Fibroblast of lung (primary cell): ENCODE results near the gene MT1H. TPM values are rescaled to one million over a fixed set of nuclear protein-coding genes. Genes with fewer than 3 reads are reported as not detected.
A peak's percentile ranks its signal among the peaks of the same experiment; 100 is the strongest.

Source experiments
- DNase-seq, 2 donors: peaks; one replicate each; pipeline versions ENCODE4 v3.0.0 to v3.0.0-alpha.2; 2010; ENCODE audit warnings: low read depth in 2 of 2
- H2AFZ ChIP-seq: 2 replicates; pipeline ENCODE4 v1.5.1; 2012; ENCODE audit warnings: low read length, control low read depth, inconsistent platforms
- H3K27ac ChIP-seq: 2 replicates; pipeline ENCODE4 v1.5.1; 2011; ENCODE audit warnings: low read length, control low read depth; ENCODE audit not compliant: insufficient read depth
- H3K27me3 ChIP-seq: 2 replicates; pipeline ENCODE4 v1.5.1; 2011; ENCODE audit warnings: mild to moderate bottlenecking, low read length; ENCODE audit not compliant: control insufficient read depth, insufficient read depth
- H3K36me3 ChIP-seq: 2 replicates; pipeline ENCODE4 v1.5.1; 2011; ENCODE audit warnings: low read length; ENCODE audit not compliant: control insufficient read depth, insufficient read depth
- H3K4me1 ChIP-seq: 2 replicates; pipeline ENCODE4 v1.5.1; 2011; ENCODE audit warnings: low read length; ENCODE audit not compliant: control insufficient read depth, insufficient read depth; ENCODE audit errors: extremely low read depth
- H3K4me2 ChIP-seq: 2 replicates; pipeline ENCODE4 v1.5.1; 2011; ENCODE audit warnings: low read length, control low read depth; ENCODE audit not compliant: insufficient read depth; ENCODE audit errors: extremely low read depth
- H3K4me3 ChIP-seq, 4 experiments: fragments of 200-600 bp in 1 of 4; sonication (generic) in 1 of 4; replicated peaks in 1 of 4; 2 replicates each; pipeline ENCODE4 v1.5.1; 2011 to 2016; ENCODE audit warnings: low read length in 4 of 4, low read depth in 3 of 4, mild to moderate bottlenecking in 3 of 4, control low read depth in 2 of 4, inconsistent platforms in 1 of 4, mixed read lengths in 1 of 4; ENCODE audit not compliant: insufficient read depth in 1 of 4; ENCODE audit errors: control extremely low read depth in 1 of 4
- H3K79me2 ChIP-seq: 2 replicates; pipeline ENCODE4 v1.5.1; 2012; ENCODE audit warnings: mild to moderate bottlenecking, low read length, inconsistent platforms; ENCODE audit not compliant: control insufficient read depth, insufficient read depth
- H3K9ac ChIP-seq: 2 replicates; pipeline ENCODE4 v1.5.1; 2011; ENCODE audit warnings: mild to moderate bottlenecking, low read length, control low read depth; ENCODE audit not compliant: insufficient read depth
- H3K9me3 ChIP-seq: 2 replicates; pipeline ENCODE4 v1.5.1; 2012; ENCODE audit warnings: low read depth, low read length; ENCODE audit not compliant: control insufficient read depth, insufficient read depth
- H4K20me1 ChIP-seq: 2 replicates; pipeline ENCODE4 v1.5.1; 2011; ENCODE audit warnings: low read length; ENCODE audit not compliant: control insufficient read depth, insufficient read depth; ENCODE audit errors: extremely low read depth
- EZH2 ChIP-seq: IDR thresholded peaks from 2 replicates; pipeline ENCODE4 v1.5.1; 2012; ENCODE audit warnings: low read length, control low read depth, mild to moderate bottlenecking; ENCODE audit errors: missing control alignments
- polyA plus RNA-seq, 2 donors: library from polyadenylated mRNA; depleted of rRNA in 1 of 2; stranded (reverse) in 1 of 2; unstranded in 1 of 2; fragments of >200 nt; gene quantifications; 2 replicates each; pipeline ENCODE4 v1.2.1, GENCODE V29; 2011 to 2012; ENCODE audit warnings: missing spikeins in 1 of 2
- total RNA-seq: library from RNA; depleted of rRNA; stranded (reverse); fragments of >200 nt; gene quantifications from 2 replicates; pipeline ENCODE4 v1.2.1, GENCODE V29; 2014
- TF ChIP-seq, protein P1 (sequence below), 2 donors: IDR thresholded peaks in 1 of 2; conservative IDR thresholded peaks in 1 of 2; 1 replicate in 1 of 2; 2 replicates in 1 of 2; pipeline ENCODE4 v1.5.1; 2011 to 2012; ENCODE audit warnings: low read length in 2 of 2, control low read depth in 1 of 2, inconsistent platforms in 1 of 2, low read depth in 1 of 2, mild to moderate bottlenecking in 1 of 2

The MT1H gene
- total and polyA plus RNA-seq, 2 donors (not counting 1 experiment from before 2014, with no cell fraction given): not detected

DNA sequence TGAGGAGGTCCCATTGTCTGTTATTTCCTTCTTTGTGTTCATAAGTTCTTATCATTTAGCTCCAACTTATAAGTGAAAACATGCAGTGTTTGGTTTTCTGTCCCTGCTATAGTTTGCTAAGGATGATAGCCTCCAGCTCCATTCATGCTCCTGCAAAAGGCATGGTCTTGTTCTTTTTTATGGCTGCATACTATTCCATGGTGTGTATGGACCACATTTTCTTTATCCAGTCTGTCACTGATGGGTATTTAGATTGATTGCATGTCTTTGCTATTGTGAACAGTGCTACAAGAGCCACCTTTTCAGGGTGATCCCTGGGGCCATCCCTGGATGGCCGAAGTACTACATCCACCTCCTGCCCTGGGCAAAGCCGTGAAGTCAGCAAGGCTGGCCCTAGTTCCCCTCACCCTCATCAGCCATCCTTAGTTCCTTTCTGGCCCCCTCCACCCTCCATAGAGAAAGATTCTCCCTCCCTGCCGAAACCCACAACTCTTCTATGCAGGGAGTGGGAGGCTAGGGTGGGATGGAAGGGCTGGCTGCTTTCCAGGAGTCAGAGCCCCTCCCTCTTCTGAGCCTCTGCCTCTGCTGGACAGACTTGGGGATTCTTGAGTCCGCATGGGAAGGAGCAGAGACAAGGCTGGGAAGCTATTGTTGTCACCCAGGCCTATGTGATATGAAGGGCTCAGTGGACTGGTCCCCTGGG lies 21.0 kb downstream of the MT1H start:
- DNase-seq: no peak
- Histone ChIP-seq H2AFZ (no peak overlapping the region), H3K4me3 (no peak overlapping the region), H3K27me3 (no peaks in the 10 kb centered on the region), H3K9me3 (no peaks in the 10 kb centered on the region), H3K27ac (no peak overlapping the region), H3K79me2 (no peaks in the 10 kb centered on the region), H3K36me3 (no peaks in the 10 kb centered on the region), H3K4me2 (no peak overlapping the region), H3K9ac (no peak overlapping the region), H4K20me1 (no peaks in the 10 kb centered on the region), H3K4me1 (no peaks in the 10 kb centered on the region)
- TF ChIP-seq, protein P1, sequence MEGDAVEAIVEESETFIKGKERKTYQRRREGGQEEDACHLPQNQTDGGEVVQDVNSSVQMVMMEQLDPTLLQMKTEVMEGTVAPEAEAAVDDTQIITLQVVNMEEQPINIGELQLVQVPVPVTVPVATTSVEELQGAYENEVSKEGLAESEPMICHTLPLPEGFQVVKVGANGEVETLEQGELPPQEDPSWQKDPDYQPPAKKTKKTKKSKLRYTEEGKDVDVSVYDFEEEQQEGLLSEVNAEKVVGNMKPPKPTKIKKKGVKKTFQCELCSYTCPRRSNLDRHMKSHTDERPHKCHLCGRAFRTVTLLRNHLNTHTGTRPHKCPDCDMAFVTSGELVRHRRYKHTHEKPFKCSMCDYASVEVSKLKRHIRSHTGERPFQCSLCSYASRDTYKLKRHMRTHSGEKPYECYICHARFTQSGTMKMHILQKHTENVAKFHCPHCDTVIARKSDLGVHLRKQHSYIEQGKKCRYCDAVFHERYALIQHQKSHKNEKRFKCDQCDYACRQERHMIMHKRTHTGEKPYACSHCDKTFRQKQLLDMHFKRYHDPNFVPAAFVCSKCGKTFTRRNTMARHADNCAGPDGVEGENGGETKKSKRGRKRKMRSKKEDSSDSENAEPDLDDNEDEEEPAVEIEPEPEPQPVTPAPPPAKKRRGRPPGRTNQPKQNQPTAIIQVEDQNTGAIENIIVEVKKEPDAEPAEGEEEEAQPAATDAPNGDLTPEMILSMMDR (conservative IDR thresholded peaks at IDR 0.05 in 1 of 2, IDR thresholded peaks at IDR 0.05 in 1 of 2; ENCODE audit: low read depth in 1 of 2, low read length in 2 of 2): no peak
- TF ChIP-seq EZH2: no peak

GRCh38 chr16:56691885-56692284 lies 22.3 kb downstream of the MT1H start:
- Histone ChIP-seq H3K4me3 (no peak overlapping the region), H3K79me2 (no peaks in the 10 kb centered on the region), H3K4me1 (no peaks in the 10 kb centered on the region), H2AFZ (no peak overlapping the region), H3K4me2 (no peak overlapping the region), H3K9ac (no peak overlapping the region), H4K20me1 (no peaks in the 10 kb centered on the region), H3K27me3 (no peaks in the 10 kb centered on the region), H3K9me3 (no peaks in the 10 kb centered on the region), H3K36me3 (no peaks in the 10 kb centered on the region), H3K27ac (no peak overlapping the region)
- peak in 1 of 2 donors; percentile 39 for DNase-seq
- TF ChIP-seq EZH2: no peak
- TF ChIP-seq, protein P1 (conservative IDR thresholded peaks at IDR 0.05 in 1 of 2, IDR thresholded peaks at IDR 0.05 in 1 of 2; ENCODE audit: low read depth in 1 of 2, low read length in 2 of 2): no peak

DNA sequence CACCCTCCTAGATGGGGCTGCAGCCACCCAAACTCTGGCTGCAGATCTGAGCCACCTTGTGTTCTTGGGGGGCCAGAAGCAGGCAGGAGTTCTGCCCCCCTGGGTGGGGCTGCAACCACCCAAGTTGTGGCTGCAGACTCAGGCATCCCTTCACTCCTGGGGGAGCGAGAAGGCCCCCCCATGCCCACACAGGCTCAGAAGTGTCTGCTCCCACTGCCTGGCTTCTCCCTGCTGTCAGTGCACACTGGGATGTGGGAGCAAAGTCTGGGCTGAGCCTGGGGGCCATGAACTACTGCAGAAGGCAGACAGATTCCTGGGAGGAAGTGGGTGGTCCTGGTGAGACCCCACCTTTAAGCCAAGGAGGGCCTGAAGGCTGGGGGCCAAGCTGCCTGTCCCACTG lies 25.6 kb downstream of the MT1H start:
- no peak overlapping the region for H2AFZ ChIP-seq
- DNase-seq: no peak
- no peaks in the 10 kb centered on the region for H3K79me2 ChIP-seq
- H3K4me1 ChIP-seq: no peaks in the 10 kb centered on the region
- H3K9ac ChIP-seq: no peak overlapping the region
- no peak overlapping the region for H3K4me2 ChIP-seq
- no peak overlapping the region for H3K4me3 ChIP-seq
- H3K27me3 ChIP-seq: no peaks in the 10 kb centered on the region
- no peaks in the 10 kb centered on the region for H3K36me3 ChIP-seq
- TF ChIP-seq EZH2: no peak
- TF ChIP-seq, protein P1 (conservative IDR thresholded peaks at IDR 0.05 in 1 of 2, IDR thresholded peaks at IDR 0.05 in 1 of 2; ENCODE audit: low read depth in 1 of 2, low read length in 2 of 2): no peak
- H3K27ac ChIP-seq: no peak overlapping the region
- no peaks in the 10 kb centered on the region for H4K20me1 ChIP-seq
- no peaks in the 10 kb centered on the region for H3K9me3 ChIP-seq
